Measurements from ENCODE around the gene AKT3. TPM values are rescaled to one million over a fixed set of nuclear protein-coding genes. Genes with fewer than 3 reads are reported as not detected.
"Not testable (repeated sequence)": the region's sequence is repeated elsewhere in the genome, so short reads cannot be mapped to it uniquely, and the experiment has no call there.

Gene AKT3
- polyA plus RNA-seq, 1 donor (not counting 4 experiments of a cell fraction or from before 2014, with no cell fraction given), result 2.9 TPM

- Histone ChIP-seq H3K4me2 (ENCODE audit: control insufficient read depth, extremely low read depth, insufficient read depth, low read depth, low read length) (no peak overlapping the region), H3K9ac (ENCODE audit: control insufficient read depth, extremely low read depth, insufficient read depth, low read length) (no peak overlapping the region)
Measured at GRCh38 chr1:243882276-243882675, 32.2 kb upstream of the AKT3 start.

GRCh38 chr1:243877058-243877457 is 27.0 kb upstream of the AKT3 start:
- H2AFZ ChIP-seq (ENCODE audit: control insufficient read depth, low read length), result not testable (repeated sequence)

More at GRCh38 chr1:243882276-243882675, 32.2 kb upstream of the AKT3 start:
- Histone ChIP-seq H2AFZ (ENCODE audit: control insufficient read depth, low read length) (no peak overlapping the region), H3K27ac (ENCODE audit: control insufficient read depth, insufficient read depth, low read length) (no peak overlapping the region), H3K9me3 (ENCODE audit: control insufficient read depth, low read depth, low read length) (no peaks in the 10 kb centered on the region), H3K36me3 (ENCODE audit: control insufficient read depth in 2 of 2, extremely low read depth in 1 of 2, insufficient read depth in 2 of 2, low read length in 2 of 2) (no peaks in the 10 kb centered on the region), H3K9me1 (ENCODE audit: control insufficient read depth, extremely low read depth, insufficient read depth, low read length) (no peaks in the 10 kb centered on the region), H3K79me2 (ENCODE audit: control insufficient read depth, insufficient read depth, low read length) (no peaks in the 10 kb centered on the region), H3K4me3 (ENCODE audit: control insufficient read depth in 2 of 3, extremely low read depth in 1 of 3, insufficient read depth in 2 of 3, low read depth in 1 of 3, low read length in 3 of 3) (no peak overlapping the region), H4K20me1 (ENCODE audit: control insufficient read depth, extremely low read depth, insufficient read depth, low read length) (no peaks in the 10 kb centered on the region), H3K27me3 (ENCODE audit: control insufficient read depth, extremely low read depth, insufficient read depth, low read length) (no peaks in the 10 kb centered on the region), H3K4me1 (ENCODE audit: control insufficient read depth, extremely low read depth, insufficient read depth, low read length) (no peaks in the 10 kb centered on the region)
- dilution Hi-C loops (cut with MboI; ENCODE audit: extremely low pct_ligation_motif_present, low sequenced_read_pairs), result no loop called here
- DNase-seq (ENCODE audit: low read depth, low spot score) (no peak), FAIRE-seq (no peak)
- TF ChIP-seq EZH2 (IDR thresholded peaks at IDR 0.05; ENCODE audit: low read length), result no peak
- TF ChIP-seq CTCF (optimal IDR thresholded peaks at IDR 0.05 in 1 of 3, IDR thresholded peaks at IDR 0.05 in 1 of 3, conservative IDR thresholded peaks at IDR 0.05 in 1 of 3; ENCODE audit: extremely low read depth in 1 of 3, insufficient read depth in 2 of 3, low read length in 3 of 3), result no peak

GRCh38 chr1:243855616-243856318 is 5.7 kb upstream of the AKT3 start:
- TF ChIP-seq CTCF (optimal IDR thresholded peaks at IDR 0.05 in 1 of 3, IDR thresholded peaks at IDR 0.05 in 1 of 3, conservative IDR thresholded peaks at IDR 0.05 in 1 of 3; ENCODE audit: extremely low read depth in 1 of 3, insufficient read depth in 2 of 3, low read length in 3 of 3) (no peak), EZH2 (IDR thresholded peaks at IDR 0.05; ENCODE audit: low read length) (no peak)
- peaks cover 5% of the 10 kb centered on the region for H3K4me1 ChIP-seq (ENCODE audit: control insufficient read depth, extremely low read depth, insufficient read depth, low read length)
- no peaks in the 10 kb centered on the region for H4K20me1 ChIP-seq (ENCODE audit: control insufficient read depth, extremely low read depth, insufficient read depth, low read length)
- H3K9ac ChIP-seq (ENCODE audit: control insufficient read depth, extremely low read depth, insufficient read depth, low read length), result no peak overlapping the region
- dilution Hi-C loops (cut with MboI; ENCODE audit: extremely low pct_ligation_motif_present, low sequenced_read_pairs), result no loop called here
- DNase-seq (ENCODE audit: low read depth, low spot score) (no peak), FAIRE-seq (no peak)
- H3K36me3 ChIP-seq (ENCODE audit: control insufficient read depth in 2 of 2, extremely low read depth in 1 of 2, insufficient read depth in 2 of 2, low read length in 2 of 2), result no peaks in the 10 kb centered on the region
- no peak overlapping the region for H3K27ac ChIP-seq (ENCODE audit: control insufficient read depth, insufficient read depth, low read length)
- H3K4me2 ChIP-seq (ENCODE audit: control insufficient read depth, extremely low read depth, insufficient read depth, low read depth, low read length), result no peak overlapping the region
- H3K9me1 ChIP-seq (ENCODE audit: control insufficient read depth, extremely low read depth, insufficient read depth, low read length), result no peaks in the 10 kb centered on the region
- no peak overlapping the region for H3K4me3 ChIP-seq (ENCODE audit: control insufficient read depth in 2 of 3, extremely low read depth in 1 of 3, insufficient read depth in 2 of 3, low read depth in 1 of 3, low read length in 3 of 3)
- H3K27me3 ChIP-seq (ENCODE audit: control insufficient read depth, extremely low read depth, insufficient read depth, low read length), result peaks cover 4% of the 10 kb centered on the region
- no peaks in the 10 kb centered on the region for H3K79me2 ChIP-seq (ENCODE audit: control insufficient read depth, insufficient read depth, low read length)
- no peaks in the 10 kb centered on the region for H3K9me3 ChIP-seq (ENCODE audit: control insufficient read depth, low read depth, low read length)
- H2AFZ ChIP-seq (ENCODE audit: control insufficient read depth, low read length), result no peak overlapping the region

More at GRCh38 chr1:243877058-243877457, 27.0 kb upstream of the AKT3 start:
- H3K4me1 ChIP-seq (ENCODE audit: control insufficient read depth, extremely low read depth, insufficient read depth, low read length); DNase-seq (ENCODE audit: low read depth, low spot score); dilution Hi-C loops (cut with MboI; ENCODE audit: extremely low pct_ligation_motif_present, low sequenced_read_pairs); H3K9me3 ChIP-seq (ENCODE audit: control insufficient read depth, low read depth, low read length); H3K27me3 ChIP-seq (ENCODE audit: control insufficient read depth, extremely low read depth, insufficient read depth, low read length); H3K27ac ChIP-seq (ENCODE audit: control insufficient read depth, insufficient read depth, low read length); H3K36me3 ChIP-seq (ENCODE audit: control insufficient read depth in 2 of 2, extremely low read depth in 1 of 2, insufficient read depth in 2 of 2, low read length in 2 of 2); H4K20me1 ChIP-seq (ENCODE audit: control insufficient read depth, extremely low read depth, insufficient read depth, low read length); FAIRE-seq; H3K79me2 ChIP-seq (ENCODE audit: control insufficient read depth, insufficient read depth, low read length); H3K4me2 ChIP-seq (ENCODE audit: control insufficient read depth, extremely low read depth, insufficient read depth, low read depth, low read length); H3K9me1 ChIP-seq (ENCODE audit: control insufficient read depth, extremely low read depth, insufficient read depth, low read length); H3K4me3 ChIP-seq (ENCODE audit: control insufficient read depth in 2 of 3, extremely low read depth in 1 of 3, insufficient read depth in 2 of 3, low read depth in 1 of 3, low read length in 3 of 3); H3K9ac ChIP-seq (ENCODE audit: control insufficient read depth, extremely low read depth, insufficient read depth, low read length): not testable (repeated sequence)
